Keratinocyte (primary cell): Measurements from ENCODE around the gene SORL1.

Experiments
- CTCF ChIP-seq, 3 experiments: IDR thresholded peaks in 1 of 3; conservative IDR thresholded peaks in 1 of 3; optimal IDR thresholded peaks in 1 of 3; 2 replicates in 2 of 3; 3 replicates in 1 of 3; pipeline versions ENCODE3 to v1.5.1; 2011; ENCODE audit warnings: low read length in 3 of 3, mild to moderate bottlenecking in 3 of 3, moderate library complexity in 2 of 3, control low read depth in 1 of 3, inconsistent platforms in 1 of 3; ENCODE audit not compliant: insufficient read depth in 2 of 3; ENCODE audit errors: extremely low read depth in 1 of 3
- EZH2 ChIP-seq: IDR thresholded peaks from one replicate; pipeline ENCODE4 v1.6.1; 2012; ENCODE audit warnings: inconsistent platforms, mild to moderate bottlenecking, low read length, moderate library complexity

GRCh38 chr11:121534131-121535093 is 82.3 kb downstream of the SORL1 start:
- TF ChIP-seq CTCF (optimal IDR thresholded peaks at IDR 0.05 in 1 of 3, IDR thresholded peaks at IDR 0.05 in 1 of 3, conservative IDR thresholded peaks at IDR 0.05 in 1 of 3; ENCODE audit: extremely low read depth in 1 of 3, insufficient read depth in 2 of 3, low read length in 3 of 3) (peak in 2 of 3 experiments; percentile 14 to 43), EZH2 (no peak)
